ENCODE results near the gene COLEC12.

Gene COLEC12

GRCh38 chr18:500632-501405 lies at the start of gene COLEC12:
COLEC12 (minus strand) TSS chr18:500701; CDS start chr18:500514, 187 bp downstream.
- DNase-seq (ENCODE audit: low read depth in 3 of 3) = no peak

GRCh38 chr18:549967-550366 lies 49.5 kb upstream of the COLEC12 start:
- DNase-seq (ENCODE audit: low read depth in 3 of 3) = no peak

DNA sequence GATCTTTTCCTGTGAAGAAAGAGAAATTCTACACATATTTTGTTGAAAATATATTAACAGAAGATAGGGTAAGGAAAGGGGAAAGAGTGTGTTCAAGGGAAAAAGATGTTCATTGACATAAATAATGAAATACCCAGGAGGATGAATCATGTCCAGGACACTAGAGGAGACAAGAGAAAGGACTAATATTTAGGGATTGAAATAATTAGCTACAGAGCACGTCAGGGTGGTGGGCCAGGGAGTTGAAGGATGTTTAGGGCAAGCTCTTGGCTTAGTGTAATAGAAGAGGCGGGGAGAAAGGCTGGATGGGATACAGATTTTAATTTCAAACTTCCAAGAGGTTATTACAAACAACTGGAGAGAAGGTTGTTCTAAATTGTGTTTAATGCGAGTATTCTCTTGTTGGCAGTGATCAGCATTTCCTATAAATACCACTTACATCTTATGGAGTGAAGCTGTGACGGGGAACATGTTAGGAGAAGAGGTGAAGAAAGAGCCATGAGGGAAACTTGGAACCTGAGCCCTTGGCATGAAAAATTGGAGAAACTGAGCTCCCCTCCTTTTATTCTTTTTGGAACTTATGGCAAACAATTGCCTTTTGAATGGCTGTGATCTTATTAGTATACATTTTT lies 43.1 kb upstream of the COLEC12 start:
- no peak for DNase-seq (ENCODE audit: low read depth in 3 of 3)

DNA sequence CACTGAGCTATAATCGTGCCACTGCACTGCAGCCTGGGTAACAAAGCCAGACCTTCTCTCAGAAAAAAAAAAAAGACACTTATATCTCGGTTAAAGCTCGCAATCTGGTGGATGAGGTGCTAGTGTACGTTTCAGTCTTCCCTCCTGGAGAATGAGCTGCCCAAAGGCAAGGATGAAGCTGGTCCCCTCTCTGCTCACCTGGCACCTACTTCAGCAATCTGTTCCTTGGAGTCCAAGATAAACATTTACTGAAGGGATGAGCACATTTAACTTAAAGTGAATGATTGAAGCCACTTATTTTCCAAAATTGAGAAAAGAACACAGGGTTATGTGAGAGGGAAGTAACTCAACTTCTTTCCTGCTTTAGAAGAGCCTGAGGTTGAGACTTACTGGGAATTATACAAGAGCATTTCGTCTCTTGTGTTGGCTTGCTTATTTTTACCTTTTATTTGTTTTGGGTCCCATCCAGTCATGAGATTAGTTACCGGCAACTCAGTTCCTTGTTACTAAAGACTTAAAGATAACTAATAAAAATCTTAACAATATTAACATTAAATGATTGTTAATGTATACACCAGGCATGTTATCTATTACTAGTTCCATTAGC lies 33.6 kb upstream of the COLEC12 start:
- DNase-seq (ENCODE audit: low read depth in 3 of 3) = no peak

DNA sequence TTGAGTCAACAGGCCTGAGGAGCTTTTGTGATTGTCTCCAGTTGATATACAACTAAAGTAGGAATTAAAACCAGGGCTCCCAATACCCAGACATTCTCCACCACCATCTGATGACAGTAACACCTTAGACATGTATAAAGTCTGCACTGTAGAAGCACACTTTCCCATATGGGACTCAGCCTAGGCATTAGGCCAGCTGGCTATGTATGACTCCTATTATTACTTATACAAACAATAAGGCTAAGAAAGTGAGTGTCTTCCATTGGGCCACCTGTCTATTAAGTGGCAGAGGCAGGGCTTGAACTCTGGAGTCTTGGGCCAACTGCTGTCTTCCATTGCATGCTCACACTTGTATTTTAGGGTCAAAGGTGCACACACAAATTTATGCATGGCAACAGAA lies 32.1 kb upstream of the COLEC12 start:
- no peak for DNase-seq (ENCODE audit: low read depth in 3 of 3)

GRCh38 chr18:532018-532417 lies 31.5 kb upstream of the COLEC12 start:
- no peak for DNase-seq (ENCODE audit: low read depth in 3 of 3)

DNA sequence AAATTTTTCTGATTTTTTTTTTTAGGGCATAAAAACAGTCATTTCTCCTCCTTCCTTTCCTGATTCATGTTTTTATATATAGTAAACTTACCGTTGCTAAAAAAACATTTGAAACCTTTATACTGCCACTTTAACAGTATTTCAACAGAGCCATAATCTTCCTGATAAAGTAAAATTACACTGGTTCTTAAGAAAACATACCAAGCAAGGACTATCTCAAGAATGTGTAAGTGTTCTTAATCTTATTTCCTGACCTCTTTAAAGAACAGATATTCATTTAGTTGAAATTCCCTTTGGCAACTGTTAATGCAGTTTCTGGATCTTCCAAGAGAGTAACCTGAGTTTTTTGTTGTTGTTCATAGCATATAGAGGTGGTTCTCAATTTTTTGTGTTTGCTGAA lies 26.6 kb upstream of the COLEC12 start:
- no peak for DNase-seq (ENCODE audit: low read depth in 3 of 3)

- DNase-seq (ENCODE audit: low read depth in 3 of 3) = no peak
These were observed 26.2 kb upstream of the COLEC12 start for GRCh38 chr18:526681-527080.

- DNase-seq (ENCODE audit: low read depth in 3 of 3) = no peak
These were observed 24.7 kb upstream of the COLEC12 start for GRCh38 chr18:525036-525797.

- no peak for DNase-seq (ENCODE audit: low read depth in 3 of 3)
These were observed 24.0 kb upstream of the COLEC12 start for GRCh38 chr18:524466-524865.

- DNase-seq (ENCODE audit: low read depth in 3 of 3) = no peak
These were observed 23.1 kb upstream of the COLEC12 start for GRCh38 chr18:523561-523960.

- DNase-seq (ENCODE audit: low read depth in 3 of 3) = no peak
These were observed 18.7 kb upstream of the COLEC12 start for GRCh38 chr18:519019-519879.

- no peak for DNase-seq (ENCODE audit: low read depth in 3 of 3)
These were observed 17.6 kb upstream of the COLEC12 start for GRCh38 chr18:518081-518480.

DNA sequence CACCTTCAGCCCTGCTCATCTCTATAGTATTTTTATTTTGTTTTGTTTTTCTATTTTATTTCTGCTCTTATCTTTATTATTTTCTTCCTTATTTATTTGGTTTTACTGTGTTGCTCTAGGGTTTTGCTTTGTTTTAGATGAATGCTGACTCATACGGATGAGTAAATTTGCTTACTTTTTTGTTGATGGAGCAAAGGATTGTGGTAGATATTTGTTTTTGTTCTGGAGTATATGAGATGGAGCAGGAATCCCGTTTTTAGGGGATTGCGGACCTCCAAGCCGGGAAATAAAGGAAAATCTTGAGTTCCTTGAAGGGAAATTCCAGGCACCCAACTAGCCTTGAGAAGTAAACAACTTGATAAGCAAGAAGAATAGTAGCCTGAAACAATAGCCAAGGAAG lies 15.3 kb upstream of the COLEC12 start:
- DNase-seq (ENCODE audit: low read depth in 3 of 3) = no peak

- DNase-seq (ENCODE audit: low read depth in 3 of 3) = no peak
These were observed 14.8 kb upstream of the COLEC12 start for GRCh38 chr18:515156-515815.

GRCh38 chr18:513826-514530 lies 13.5 kb upstream of the COLEC12 start:
- DNase-seq (ENCODE audit: low read depth in 3 of 3) = no peak

DNA sequence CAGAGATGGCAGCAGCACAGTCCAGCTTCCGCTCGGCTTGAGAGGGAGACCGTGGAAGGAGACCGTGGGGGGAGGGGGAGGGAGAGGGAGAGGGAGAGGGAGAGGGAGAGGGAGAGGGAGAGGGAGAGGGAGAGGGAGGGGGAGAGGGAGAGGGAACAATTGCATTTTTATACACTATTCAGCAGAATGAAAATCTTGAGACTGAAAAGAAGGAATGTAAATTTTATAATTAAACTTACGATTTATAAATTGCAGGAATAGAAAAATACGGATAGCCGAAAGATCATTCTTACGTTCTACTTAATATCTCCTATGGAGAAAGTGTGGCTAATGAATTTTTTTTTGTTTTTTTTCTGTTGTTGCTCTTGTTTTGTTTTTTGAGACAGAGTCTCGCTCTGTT lies 12.5 kb upstream of the COLEC12 start:
- no peak for DNase-seq (ENCODE audit: low read depth in 3 of 3)

DNA sequence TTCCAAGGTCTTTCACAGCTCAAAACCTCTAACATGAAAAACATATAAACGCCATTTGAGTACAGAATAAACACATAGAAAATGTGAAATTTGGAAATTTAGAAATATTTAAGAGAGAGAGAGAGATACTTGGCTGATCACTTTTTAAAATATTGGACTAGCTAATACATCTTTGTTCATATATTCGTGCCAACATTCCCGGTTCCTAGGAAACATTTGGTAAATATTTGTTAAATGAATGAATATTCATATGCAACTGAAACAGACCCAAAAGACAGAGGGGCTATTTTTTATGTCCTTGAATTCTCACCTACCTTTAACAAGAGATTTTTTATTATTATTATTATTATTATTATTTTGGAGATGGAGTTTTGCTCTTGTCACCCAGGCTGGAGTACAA lies 8.3 kb upstream of the COLEC12 start:
- DNase-seq (ENCODE audit: low read depth in 3 of 3) = no peak

- DNase-seq (ENCODE audit: low read depth in 3 of 3) = no peak
These were observed 7.1 kb upstream of the COLEC12 start for GRCh38 chr18:507636-508035.

DNA sequence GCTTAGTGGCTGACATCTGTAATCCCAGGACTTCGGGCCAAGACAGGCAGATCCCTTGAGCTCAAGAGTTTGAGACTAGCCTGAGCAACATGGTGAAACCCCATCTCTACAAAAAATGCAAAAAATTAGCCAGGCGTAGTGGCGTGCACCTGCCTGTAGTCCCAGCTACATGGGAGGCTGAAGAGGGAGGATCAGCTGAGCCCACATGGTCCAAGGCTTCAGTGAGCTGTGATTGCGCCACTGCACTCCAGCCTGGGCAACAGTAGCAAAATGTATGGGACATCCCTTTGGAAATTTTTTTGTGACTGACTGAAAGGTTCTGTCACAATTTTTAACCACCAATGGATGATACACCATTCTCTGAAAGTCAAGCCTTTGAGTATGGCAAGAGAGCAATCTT lies 6.3 kb upstream of the COLEC12 start:
- no peak for DNase-seq (ENCODE audit: low read depth in 3 of 3)

Measured in stimulated activated CD4-positive, alpha-beta T cell treated with anti-CD3 and anti-CD28 coated beads, TNF-alpha, amount 100 ng/mL, for 48 hours (primary cell).